Measurements from ENCODE around the gene PIGU. TPM values are rescaled to one million over a fixed set of nuclear protein-coding genes. Genes with fewer than 3 reads are reported as not detected.

The PIGU gene
- total and polyA plus RNA-seq, 7 donors = 9.5 to 34.2 (median 15.0) TPM

DNA sequence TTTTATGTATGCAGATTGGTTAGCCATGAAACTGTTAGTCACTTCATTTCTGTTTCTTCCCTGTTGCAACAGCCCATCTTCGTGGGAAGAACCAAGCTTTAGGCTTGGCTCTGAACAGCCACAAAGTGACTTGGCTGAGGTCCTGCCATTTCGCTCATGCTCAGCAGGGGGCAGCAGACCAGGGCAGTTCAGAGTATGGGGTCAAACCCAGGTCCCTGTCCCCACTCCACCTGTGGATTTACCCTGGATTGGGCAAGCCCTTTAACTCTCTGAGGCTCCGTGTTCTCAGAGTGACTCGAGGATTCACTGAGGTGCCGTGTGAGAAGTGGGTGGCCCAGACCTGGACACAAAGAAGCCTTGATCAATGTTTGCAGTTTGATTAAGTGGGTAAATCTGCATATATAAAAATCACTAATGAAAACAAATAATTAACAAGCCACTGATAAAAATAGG, 138.2 kb downstream of the PIGU start:
- peak; percentile 62 to 76 for DNase-seq
- TF ChIP-seq CTCF (IDR thresholded peaks at IDR 0.05) = peak; percentile 69
- Histone ChIP-seq H3K4me1 (no peaks in the 10 kb centered on the region), H3K27ac (no peak overlapping the region), H3K27me3 (ENCODE audit: insufficient read depth in 3 of 3, low read length in 2 of 3) (no peaks in the 10 kb centered on the region), H3K36me3 (ENCODE audit: insufficient read depth in 1 of 2, low read depth in 1 of 2) (peaks cover 5 to 76% of the 10 kb centered on the region in 2 donors), H3K4me3 (no peak overlapping the region), H3K9me3 (no peaks in the 10 kb centered on the region)
- intact Hi-C loops (cut with DNase I) = loop anchor here in 1 of 2 donors (5.0 kb wide), 1 partner anchor 169 kb away; no protein-coding TSS in a partner anchor
- peak; percentile 76 to 91 (median 83) for ATAC-seq
- WGBS, 3 donors = 24 to 40% (median 28%) methylated on average over 5 of the region's 5 CpGs

- no peak for DNase-seq
- ATAC-seq = peak in 1 of 4 donors; percentile 20
- intact Hi-C loops (cut with DNase I) = loop anchor here in 1 of 2 donors (5.0 kb wide), 1 partner anchor 170 kb away; no protein-coding TSS in a partner anchor
- no peak for TF ChIP-seq CTCF (IDR thresholded peaks at IDR 0.05)
- Histone ChIP-seq H3K27ac (no peak overlapping the region), H3K4me3 (no peak overlapping the region), H3K27me3 (ENCODE audit: insufficient read depth in 3 of 3, low read length in 2 of 3) (no peaks in the 10 kb centered on the region), H3K4me1 (no peaks in the 10 kb centered on the region), H3K36me3 (ENCODE audit: insufficient read depth in 1 of 2, low read depth in 1 of 2) (peaks cover 5 to 80% of the 10 kb centered on the region in 2 donors), H3K9me3 (no peaks in the 10 kb centered on the region)
- 83 to 88% (median 88%) methylated on average over 8 of the region's 8 CpGs for WGBS, 3 donors
Observed at GRCh38 chr20:34537651-34538050, 139.2 kb downstream of the PIGU start.

GRCh38 chr20:34536798-34537394, 140.0 kb downstream of the PIGU start:
- H3K27me3 ChIP-seq (ENCODE audit: insufficient read depth in 3 of 3, low read length in 2 of 3) = no peaks in the 10 kb centered on the region
- ATAC-seq = peak; percentile 56 to 66 (median 58)
- no peaks in the 10 kb centered on the region for H3K4me1 ChIP-seq
- no peak overlapping the region for H3K4me3 ChIP-seq
- H3K27ac ChIP-seq = no peak overlapping the region
- peak; percentile 40 for TF ChIP-seq CTCF (IDR thresholded peaks at IDR 0.05)
- WGBS, 3 donors = 59 to 71% (median 62%) methylated on average over 10 of the region's 10 CpGs
- peak; percentile 44 to 73 for DNase-seq
- no peaks in the 10 kb centered on the region for H3K9me3 ChIP-seq
- intact Hi-C loops (cut with DNase I) = loop anchor here in 1 of 2 donors (5.0 kb wide), 1 partner anchor 170 kb away; no protein-coding TSS in a partner anchor
- peaks cover 5 to 79% of the 10 kb centered on the region in 2 donors for H3K36me3 ChIP-seq (ENCODE audit: insufficient read depth in 1 of 2, low read depth in 1 of 2)

- no peak overlapping the region for H3K27ac ChIP-seq
- TF ChIP-seq CTCF (IDR thresholded peaks at IDR 0.05) = no peak
- no peaks in the 10 kb centered on the region for H3K9me3 ChIP-seq
- peaks cover 5 to 75% of the 10 kb centered on the region in 2 donors for H3K36me3 ChIP-seq (ENCODE audit: insufficient read depth in 1 of 2, low read depth in 1 of 2)
- H3K4me1 ChIP-seq = no peaks in the 10 kb centered on the region
- no peak overlapping the region for H3K4me3 ChIP-seq
- ATAC-seq (no peak), DNase-seq (no peak)
- intact Hi-C loops (cut with DNase I) = loop anchor here in 1 of 2 donors (5.0 kb wide), 1 partner anchor 171 kb away; no protein-coding TSS in a partner anchor
- 89 to 95% (median 91%) methylated on average over 2 of the region's 2 CpGs for WGBS, 3 donors
- H3K27me3 ChIP-seq (ENCODE audit: insufficient read depth in 3 of 3, low read length in 2 of 3) = no peaks in the 10 kb centered on the region
Observed at GRCh38 chr20:34535857-34536256, 141.0 kb downstream of the PIGU start.

All from psoas muscle (tissue), 8 donors.